ENCODE measurements around the gene WBP1L.
"Not testable (repeated sequence)": the region's sequence is repeated elsewhere in the genome, so short reads cannot be mapped to it uniquely, and the experiment has no call there.

The WBP1L gene

GRCh38 chr10:102812231-102812876 lies 68.6 kb downstream of the WBP1L start:
- DNase-seq (ENCODE audit: low spot score) = no peak

GRCh38 chr10:102813017-102813541 lies 69.3 kb downstream of the WBP1L start:
- no peak for DNase-seq (ENCODE audit: low spot score)

DNA sequence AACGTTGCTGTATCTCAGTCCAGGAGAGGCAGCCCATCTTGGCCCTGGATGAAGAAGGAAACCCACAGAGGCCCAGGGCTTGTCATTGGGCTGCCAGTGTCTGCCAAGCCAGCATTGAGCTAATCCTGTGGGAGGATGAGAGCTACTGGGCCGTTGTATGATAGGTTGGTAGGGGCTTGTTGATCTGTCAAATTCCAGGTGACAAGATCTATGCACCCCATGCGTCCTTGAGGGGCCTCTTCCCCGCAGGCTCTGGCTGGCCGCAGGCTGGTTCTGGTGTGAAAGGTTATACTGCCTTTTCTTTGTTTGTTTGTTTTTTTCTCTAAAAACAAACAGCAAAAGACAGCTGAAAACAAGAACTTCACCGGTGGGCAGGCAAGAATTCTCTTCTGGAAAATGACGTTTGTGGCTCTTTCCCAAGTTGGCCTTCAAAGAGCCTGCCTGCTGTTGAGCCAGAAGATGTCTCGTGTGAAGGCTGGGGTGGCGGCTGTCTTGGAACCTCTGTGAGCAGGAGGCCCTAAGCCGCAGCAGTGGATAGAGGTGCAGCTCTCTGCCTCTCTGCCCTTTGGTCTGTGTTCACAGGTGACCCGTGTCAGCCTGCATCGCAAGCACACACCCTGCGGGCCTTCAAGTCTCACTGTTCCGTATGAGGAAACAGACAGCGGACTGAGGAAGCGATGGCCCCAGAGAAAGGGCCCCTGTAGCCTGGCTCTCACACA lies 70.1 kb downstream of the WBP1L start:
- no peak for DNase-seq (ENCODE audit: low spot score)

DNA sequence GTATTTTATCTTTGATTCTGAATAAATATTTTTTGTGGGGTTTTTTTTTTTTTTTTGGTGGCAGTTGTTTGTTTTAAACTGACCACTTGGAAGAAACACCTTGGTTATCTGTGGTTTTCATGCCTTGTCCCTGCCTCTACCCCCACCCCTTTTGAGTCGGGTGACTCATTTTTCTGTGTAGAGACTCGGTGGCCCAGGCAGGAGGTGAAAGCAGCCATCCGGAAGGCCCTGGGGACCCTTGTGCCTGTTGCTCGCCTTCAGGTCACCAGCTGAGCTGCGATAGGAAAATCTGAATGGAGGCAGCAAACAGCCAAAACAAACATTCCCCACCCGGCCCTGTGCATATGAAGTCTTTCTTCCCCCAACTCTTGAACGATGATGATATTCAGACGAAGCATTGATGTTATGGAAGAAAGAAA lies 70.7 kb downstream of the WBP1L start:
- no peak for DNase-seq (ENCODE audit: low spot score)

DNA sequence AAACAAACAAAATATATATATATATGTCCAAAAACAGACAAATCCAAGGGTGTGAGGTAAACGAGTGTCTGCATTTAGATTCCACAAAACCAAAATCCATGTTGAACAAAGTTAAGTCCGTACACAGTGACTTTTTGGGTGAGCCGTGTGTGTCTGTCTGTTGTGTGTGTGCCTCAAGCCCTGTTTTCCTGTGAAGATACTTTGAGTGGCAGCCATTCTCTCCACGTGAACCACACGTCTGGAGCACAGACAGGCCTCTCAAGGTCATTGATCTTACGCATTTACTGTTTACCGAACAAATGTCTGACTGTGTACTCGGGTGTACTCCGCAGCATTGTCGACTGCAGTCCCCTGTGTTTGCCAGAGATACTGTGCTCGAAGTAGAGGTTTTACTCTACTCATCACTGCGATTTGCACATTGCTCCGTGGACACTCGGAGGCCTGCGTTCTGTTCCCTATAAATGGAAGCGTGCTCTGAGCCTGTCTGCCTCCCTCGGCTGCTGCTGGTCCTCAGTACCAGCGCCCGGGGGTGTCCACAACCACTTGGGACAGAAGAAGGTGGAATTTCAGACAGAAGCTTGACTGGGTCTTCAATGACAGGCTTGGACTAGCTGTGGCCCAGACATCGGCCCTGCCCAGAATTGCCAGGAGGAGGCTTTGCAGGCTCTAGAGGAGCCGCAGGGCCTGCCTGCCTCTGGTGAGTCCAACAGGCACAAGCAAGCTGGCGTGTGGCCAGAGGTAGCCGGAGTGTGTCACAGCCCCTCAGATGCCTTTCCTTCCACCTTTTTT lies 71.3 kb downstream of the WBP1L start:
- no peak for DNase-seq (ENCODE audit: low spot score)

DNA sequence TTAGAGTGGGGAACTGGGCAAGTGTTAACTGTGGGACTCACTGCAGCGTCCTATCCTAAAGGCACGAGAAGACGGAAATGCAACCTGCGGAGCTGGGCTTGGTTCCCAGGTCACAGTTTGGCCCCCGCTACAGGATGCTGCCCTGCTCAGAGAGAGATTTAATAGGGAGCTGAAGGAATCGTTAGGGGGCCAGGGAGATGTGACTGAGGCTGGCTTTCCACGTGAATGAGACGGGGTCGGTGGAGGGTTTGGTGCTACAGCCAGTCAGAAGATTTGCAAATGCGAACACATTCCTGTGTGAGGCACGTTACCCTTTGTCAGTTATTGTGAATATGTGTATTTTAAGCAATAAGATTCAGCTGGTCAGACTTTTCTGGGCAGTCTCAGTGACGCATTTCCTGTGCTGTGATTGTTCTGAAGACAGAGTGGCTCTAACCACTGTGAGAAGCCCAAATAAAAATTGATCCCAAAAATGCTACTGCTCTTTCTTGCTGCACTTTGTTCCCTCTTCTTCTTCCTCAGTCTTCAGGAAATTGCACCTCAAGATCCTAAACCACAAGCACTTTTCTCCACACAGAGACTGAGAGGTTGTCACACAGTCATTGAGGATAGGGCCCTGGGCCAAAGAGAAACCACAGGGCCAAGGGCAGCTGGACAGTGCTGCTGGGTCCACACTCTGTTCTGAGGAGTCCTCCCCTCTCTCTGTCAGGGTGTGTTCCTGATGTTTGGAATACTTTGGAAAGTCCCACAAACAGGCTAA lies 72.2 kb downstream of the WBP1L start:
- no peak for DNase-seq (ENCODE audit: low spot score)

DNA sequence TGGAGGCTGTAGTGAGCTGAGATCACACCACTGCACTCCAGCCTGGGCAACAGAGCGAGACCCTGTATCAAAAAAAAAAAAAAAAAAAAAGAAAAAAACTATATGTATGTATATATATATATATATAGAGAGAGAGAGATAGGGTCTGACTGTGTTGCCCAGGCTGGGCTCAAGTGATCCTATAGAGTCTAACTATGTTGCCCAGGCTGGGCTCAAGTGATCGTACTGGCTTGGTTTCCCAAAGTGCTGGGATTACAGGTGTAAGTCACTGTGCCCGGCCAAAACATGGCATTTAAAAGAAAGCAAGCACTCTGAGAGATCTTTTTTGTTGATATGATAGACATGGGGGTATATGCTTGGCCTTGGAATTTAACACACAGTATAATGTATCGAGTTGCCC lies 73.4 kb downstream of the WBP1L start:
- no peak for DNase-seq (ENCODE audit: low spot score)

- DNase-seq (ENCODE audit: low spot score) = no peak
Observed at GRCh38 chr10:102819054-102819453, 75.3 kb downstream of the WBP1L start.

GRCh38 chr10:102820008-102820407 lies 76.3 kb downstream of the WBP1L start:
- not testable (repeated sequence) for DNase-seq (ENCODE audit: low spot score)

DNA sequence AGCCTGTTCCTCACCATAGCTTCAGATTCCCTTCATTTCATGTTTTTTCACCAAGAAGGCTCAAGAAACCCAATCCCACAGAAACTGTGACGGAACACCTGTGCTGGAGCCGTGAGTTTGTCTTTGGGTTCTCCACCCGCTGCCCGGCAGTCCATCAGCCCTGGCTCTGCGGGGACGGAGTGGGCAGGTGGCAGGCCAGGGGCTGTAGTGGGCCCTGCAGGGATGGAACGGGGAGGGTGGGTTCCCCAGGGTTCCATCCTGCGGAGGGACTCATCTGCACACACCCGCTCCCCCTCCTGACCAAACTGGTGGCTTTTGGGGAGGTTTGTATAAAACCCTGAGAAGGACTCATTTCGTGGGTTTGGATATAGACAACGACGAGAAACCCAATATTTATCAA lies 78.5 kb downstream of the WBP1L start:
- DNase-seq (ENCODE audit: low spot score) = no peak

GRCh38 chr10:102824664-102825063 lies 80.9 kb downstream of the WBP1L start:
- no peak for DNase-seq (ENCODE audit: low spot score)

DNA sequence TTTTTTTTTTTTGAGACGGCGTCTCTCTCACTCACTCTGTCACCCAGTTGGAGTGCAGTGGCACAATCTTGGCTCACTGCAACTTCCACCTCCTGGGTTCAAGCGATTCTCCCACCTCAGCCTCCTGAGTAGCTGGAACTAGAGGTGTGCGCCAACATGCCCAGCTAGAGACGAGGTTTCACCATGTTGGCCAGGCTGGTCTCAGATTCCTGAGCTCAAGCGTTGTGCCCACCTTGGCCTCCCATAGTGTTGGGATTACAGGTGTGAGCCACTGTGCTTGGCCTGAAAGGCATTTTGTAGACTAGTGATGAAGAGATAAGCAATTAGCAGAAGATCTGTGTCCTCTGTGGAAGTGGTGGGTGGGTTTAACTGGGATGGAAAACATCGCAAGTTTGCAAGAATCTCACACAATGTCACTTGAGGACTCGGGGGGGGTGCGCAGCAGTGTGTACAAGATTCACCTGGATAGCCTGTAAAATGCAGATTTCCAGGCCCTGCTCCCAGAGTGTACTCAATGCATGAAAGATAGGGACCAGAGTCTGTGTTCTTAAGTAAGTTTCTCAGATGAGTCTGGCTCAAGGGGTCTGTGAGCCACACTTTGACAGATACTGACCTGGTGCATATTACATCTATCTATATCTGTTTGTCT lies 82.5 kb downstream of the WBP1L start:
- no peak for DNase-seq (ENCODE audit: low spot score)

GRCh38 chr10:102827597-102827975 lies 83.8 kb downstream of the WBP1L start:
- no peak for DNase-seq (ENCODE audit: low spot score)

DNA sequence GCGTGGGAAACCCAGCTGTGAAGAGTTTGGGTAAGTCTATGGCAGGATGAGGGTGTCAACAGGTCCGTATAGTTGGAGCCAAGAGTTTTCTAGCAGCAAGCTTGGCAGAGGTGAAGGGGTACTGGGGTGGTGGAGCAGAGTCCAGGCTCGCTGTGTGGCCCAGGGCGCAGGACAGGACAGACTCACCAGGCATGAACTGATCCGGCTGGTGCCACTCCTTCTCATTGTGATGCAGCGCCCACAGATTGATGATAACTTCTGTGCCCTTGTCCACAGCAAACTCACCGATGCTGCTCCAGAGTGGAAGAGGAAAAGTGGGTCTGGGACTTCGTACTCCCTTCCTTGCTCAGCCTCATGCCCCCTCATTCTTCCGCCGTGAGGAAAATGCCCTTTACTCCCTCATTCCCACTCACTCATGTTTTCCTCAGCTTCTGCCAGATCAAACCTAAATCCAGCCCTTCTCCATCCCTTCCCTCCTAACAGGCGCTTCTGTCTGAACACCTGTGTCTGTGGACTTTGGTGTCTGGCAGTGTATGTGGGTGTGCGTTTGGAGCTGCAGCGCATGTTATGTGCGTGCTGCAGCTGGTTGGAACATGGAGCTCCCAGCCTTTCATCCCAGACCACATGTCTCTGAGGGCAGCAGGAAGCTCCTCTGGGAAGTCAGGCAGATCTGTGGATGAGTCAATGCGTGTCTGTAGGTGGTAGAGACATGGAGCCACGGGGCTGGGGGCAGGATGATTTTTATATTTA lies 87.7 kb downstream of the WBP1L start:
- no peak for DNase-seq (ENCODE audit: low spot score)

GRCh38 chr10:102832248-102832647 lies 88.5 kb downstream of the WBP1L start:
- DNase-seq (ENCODE audit: low spot score) = no peak

GRCh38 chr10:102832987-102833386 lies 89.2 kb downstream of the WBP1L start:
- no peak for DNase-seq (ENCODE audit: low spot score)

DNA sequence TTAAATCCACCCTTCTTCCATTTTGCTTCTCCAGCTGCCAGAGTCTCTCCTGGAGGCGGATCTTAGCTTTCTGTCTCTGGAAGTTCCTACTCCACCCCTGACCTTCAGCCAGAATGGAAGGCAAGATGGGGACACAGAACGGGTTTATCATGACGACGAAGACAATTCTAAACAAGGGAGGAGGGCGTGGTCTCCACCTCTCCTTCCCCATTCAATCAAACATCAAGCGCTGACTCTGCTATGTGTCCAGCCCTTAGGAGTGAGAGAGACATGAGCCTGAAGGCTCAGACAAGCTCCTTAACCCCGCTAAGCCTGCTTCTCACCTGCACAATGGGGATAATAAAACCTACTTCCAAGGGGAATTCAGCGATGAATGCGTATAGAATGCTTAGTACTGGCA lies 90.4 kb downstream of the WBP1L start:
- no peak for DNase-seq (ENCODE audit: low spot score)

GRCh38 chr10:102835007-102835482 lies 91.3 kb downstream of the WBP1L start:
- peak; percentile 75 for DNase-seq (ENCODE audit: low spot score)

DNA sequence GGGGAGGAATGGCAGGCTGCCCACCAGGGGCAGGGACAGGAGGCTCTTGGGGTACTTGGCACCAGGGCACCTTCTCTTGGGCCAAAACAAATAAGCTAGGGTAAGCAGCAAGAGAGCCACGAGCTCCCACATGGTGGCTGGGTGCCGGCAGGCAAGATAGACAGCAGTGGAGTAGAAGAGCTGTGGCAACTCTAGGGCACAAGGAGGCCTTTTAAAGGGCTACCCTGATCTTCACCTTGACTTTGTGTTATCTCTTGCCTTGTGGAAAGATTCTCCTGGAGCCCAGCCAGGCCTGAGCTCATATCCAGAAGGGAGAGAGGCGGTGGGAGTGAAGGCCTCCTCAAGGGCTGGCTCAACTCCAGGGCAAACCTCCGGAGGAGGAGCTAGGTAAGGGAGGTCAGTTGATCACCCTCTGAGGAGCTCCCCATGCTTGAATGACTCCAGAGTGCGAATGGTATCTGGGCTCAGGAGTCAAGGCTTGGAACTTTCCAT lies 93.5 kb downstream of the WBP1L start, which contains the start of gene CYP17A1:
Gene CYP17A1 (minus strand): TSS at position 184 of the 492 bp plus-strand sequence. CDS start 52 bp downstream, at position 132.
- no peak for DNase-seq (ENCODE audit: low spot score)

DNA sequence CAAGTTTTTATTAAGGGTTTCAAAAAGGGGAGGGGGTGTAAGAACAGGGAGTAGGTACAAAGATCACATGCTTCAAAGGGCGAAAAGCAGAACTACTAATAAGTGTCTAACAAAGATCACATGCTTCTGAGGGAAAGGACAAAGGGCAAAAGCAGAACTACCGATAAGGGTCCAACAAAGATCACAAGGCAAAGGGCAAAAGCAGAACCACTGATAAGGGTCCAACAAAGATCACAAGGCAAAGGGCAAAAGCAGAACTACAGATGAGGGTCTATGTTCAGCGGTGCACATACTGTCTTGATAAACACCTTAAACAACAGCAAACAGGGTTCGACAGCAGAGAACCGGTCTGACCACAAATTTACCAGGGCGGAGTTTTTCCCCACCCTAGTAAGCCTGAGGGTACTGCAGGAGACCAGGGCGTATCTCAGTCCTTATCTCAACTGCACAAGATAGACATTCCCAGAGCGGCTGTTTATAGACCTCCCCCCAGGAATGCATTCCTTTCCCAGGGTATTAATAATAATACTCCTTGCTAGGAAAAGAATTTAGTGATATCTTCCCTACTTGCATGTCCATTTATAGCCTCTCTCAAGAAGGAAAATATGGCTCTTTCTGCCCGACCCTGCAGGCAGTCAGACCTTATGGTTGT lies 94.7 kb downstream of the WBP1L start:
- not testable (repeated sequence) for DNase-seq (ENCODE audit: low spot score)

All from LoVo (cell line).